NCI-H2196 (cell line): ENCODE results near the gene CLN6.

ENCODE experiments used
- DNase-seq: peaks from one replicate; lab custom pipeline; 2025; ENCODE audit not compliant: unreplicated experiment; lab: John Stamatoyannopoulos, UW

CLN6 gene

DNA sequence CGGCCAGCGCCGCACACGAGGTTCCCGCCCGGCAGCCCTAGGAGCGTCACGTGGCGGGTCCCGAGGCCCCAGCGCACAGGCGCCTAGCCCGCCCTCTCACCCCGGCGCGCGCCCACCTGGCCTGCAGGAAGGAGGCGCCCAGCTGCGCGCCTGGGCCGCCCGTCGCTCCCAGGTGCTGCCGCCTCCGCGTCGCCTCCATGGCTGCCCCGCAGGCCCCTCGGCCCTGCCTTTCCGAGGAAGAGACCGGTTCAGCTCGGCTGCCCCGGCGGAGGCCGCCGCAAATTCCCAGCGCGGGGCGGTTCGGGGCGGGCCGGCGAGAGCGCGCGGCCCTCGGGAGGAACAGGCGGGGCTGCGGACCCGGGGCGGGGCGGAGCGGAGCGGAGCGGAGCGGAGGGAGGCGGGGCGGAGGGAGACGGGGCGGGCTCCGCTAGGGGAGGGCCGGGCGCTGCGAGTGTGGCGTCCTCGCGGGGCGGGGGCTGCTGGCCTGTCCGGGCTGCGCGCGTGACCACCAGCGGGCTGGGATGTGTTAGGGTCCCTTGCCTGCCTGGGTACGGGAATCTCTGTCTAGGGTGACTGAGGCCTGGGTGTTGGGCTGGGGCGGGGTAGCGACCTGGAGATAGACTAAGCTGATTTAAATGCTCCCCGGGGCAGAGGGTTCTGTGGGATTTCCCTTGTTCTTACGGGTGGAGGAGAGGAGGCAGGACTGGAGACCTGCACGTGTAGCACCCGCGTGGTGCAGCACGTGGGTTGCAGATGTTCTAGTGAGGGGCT is at the start of gene CLN6:
Gene CLN6, minus strand, starts transcription at position 343 of the 771 bp plus-strand sequence. Its CDS starts 144 bp downstream, at position 199.
- DNase-seq = peak; percentile 72

DNA sequence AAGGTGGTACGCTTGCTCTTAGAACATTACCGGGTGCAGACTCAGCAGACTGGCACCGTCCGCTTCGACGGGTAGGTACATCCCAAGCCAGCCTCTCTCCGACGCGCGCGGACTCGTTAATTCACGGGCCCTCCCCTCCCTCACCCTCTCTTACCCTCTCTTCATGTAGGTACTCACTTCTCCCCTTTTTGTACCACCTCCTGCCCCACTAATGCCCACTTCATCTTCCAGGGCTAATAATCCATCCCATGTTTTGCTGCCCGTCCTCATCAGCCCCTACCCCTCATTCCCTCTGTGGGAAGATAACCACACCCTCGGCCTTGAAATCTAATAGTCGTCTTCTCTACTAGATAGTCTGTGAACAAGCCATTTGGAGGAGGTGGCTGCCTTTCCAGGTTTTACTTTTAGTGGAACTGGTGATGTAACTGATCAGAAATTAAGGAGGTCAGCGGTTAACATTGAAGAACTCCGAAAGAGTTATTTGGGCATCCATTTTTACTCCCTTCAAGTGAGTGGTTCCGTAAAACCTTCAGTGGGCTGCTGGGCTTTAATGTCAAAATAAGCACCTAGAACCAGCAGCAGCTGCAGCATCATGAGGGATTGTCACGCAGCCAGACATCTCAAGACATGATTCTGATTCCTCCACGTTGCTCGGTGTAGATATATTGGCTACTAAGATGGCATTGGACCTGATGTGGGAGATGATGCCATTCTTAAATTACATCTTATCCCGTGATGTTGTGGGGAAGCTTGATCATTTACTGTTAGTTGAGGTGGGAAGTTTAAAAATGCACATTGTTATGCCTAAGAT is 49.3 kb upstream of the CLN6 start:
- no peak for DNase-seq

DNA sequence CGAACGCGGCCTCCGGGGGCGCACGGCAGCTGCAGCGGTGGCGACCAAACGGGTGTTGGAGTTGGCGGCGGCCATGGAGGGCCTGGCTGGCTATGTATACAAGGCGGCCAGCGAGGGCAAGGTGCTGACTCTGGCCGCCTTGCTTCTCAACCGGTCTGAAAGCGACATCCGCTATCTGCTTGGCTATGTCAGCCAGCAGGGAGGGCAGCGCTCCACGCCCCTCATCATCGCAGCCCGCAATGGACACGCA is 48.7 kb upstream of the CLN6 start:
- DNase-seq = no peak

DNA sequence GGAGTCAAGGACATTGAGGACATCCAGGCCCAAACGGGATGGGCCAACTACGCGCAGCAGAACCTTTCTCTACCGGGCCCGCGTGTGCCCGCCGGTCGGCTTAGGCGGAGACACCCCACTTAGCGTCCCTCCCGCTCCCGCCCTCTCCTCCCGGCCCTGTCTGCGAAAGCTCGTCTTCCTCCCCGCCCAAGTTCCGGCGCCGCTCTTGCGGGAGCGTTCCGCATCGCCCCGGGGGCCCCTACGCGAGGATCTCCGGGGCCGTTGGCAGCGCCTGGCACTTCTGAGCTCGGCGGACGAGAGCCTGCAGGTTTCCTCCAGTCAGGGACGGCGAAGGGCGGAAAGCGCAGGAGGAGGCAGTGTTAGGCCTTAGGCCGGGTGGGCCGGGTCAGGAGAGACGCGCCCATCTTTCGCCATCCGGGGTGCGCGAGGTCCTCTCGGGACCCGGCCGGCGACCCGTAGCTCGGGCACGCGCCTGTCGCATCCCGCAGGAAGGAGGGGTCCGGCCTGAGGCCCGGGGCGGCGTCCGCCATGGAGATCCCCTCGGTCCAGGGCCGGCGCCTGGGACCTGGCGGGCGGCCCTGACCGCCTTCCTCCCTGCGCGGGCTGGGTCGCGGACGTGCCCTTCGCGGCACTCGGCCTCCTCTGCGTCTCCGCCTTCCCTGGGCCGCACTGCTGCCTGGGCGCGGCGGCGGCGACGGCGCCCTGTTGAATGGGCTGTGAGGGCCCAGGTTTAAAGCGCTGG is 48.2 kb upstream of the CLN6 start, which contains the start of gene FEM1B:
Gene FEM1B, plus strand, starts transcription at position 143 of the 742 bp plus-strand sequence. CDS start 673 bp downstream, outside the sequence.
- DNase-seq = peak; percentile 73

DNA sequence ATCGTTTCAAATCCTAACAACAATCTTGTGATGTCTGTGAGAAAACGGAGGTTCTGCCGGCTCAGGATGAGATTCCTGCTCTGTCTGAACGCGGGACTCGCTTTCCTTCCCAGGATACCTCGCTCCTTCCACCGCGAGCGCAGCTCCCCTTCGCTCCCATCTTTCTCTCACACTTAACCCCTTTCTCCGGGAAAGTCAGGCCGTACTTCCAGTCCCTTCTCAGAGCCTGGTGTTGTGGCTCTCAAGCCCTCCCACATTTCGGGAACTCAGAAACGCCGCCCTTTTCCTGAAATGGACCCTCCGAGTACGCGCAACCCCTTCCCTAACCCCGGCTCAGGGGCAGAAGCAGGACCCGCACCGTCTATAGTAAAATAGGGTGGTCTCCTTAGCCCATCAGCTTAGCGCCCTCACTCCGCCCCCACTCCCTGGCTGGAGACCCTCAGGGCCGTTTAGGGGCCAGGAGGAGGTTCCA is 47.6 kb upstream of the CLN6 start:
- DNase-seq = peak; percentile 31

DNA sequence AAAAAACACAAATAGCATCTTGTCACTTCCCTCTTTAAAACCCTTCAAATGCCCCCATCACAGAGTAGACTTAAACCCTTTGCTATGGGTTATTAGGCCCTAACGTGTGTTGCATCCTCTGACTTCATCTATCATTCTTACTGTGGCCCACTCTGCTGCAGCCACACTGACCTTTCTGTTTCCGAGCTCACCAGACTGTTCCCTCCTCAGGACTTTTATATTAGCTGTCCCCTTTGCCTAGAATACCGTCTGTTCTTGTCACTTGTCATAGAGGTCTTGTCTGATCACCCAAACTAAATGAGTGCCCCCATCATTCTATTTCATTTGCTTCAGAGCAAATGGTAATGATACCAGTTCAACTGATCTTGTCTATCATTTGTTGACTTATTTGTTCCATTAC is 47.1 kb upstream of the CLN6 start:
- no peak for DNase-seq

DNA sequence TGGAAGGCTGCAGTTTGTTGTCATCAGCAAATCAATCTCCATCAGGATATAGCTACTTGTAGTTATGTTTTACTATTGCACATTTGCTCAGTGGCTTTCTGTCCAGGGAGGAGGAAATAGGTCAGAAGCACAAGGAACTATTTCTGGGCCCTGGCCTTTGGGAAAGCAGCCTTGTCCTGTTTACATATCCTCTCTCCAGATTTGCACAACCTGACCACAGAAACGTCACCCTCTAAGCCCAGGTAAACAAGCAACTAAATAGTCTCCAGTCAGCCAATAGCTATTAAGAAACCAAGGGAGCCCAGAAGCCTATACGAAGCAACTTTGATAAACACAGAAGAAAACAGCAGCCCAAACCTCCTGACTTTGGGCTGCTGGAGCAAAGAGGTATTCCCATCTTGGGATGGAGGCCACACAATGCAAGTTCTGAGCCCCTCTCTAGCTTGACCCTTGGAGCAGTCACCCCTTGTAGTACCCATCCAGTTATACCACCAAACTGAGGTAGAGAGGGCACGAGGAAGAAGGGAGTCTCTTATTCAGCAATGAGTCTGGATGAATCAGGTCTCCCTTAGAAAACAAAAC is 45.7 kb upstream of the CLN6 start:
- peak; percentile 5 for DNase-seq

DNA sequence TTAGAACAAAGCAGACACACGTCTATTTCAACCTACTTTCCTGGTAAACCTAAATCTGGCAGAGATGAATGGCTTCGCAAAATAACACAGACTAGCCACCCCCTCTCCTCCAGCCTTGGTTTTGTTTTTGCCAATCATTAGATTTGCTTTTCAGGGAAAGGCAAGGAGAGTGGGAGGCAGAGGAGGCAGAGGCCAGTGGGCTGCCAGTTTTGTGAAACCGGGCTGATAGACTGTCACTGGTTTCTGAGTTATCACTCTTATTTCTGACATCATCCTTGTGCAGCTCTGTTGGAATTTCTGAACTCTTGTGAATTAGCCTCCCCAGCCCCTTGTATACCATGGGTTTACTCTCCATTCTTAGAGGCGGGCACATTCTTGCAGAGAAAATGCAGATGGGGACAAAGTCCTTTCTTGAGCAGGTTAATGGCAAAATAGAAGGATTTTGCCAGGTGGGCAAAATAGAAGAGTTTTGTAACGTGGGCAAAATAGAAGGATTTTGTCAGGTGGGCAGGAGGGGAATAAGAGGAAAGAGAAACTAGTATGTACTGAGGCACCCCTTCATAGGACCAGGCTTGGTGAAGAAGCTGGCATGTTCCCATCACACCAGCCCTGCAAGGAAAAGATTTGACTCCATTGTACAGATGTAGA is 44.8 kb upstream of the CLN6 start:
- no peak for DNase-seq

DNA sequence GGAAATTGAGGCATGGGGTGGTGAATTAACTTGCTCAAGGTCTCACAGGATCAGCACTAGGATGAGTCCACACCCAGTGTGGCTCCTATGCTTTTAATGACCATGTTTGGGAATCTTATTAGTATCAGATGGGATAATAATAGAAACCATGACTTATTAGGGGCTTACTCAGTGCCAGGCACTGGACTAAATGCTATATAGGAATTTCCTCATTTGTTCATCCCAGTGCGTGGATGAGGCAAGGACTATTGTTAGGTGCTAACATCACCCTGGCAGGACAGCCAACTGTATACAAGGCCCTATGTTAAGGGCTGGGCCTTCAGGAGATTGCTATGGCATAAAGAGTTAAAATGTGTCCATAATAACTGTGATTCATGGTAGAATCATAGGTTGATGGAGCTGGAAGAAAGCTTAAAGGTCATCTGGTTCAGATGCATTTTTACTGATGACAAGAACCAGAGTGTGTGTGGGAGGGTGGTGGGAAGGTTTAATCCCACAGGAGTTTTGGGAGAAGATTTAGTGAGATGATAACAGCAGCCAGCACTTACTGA is 43.3 kb upstream of the CLN6 start:
- no peak for DNase-seq

DNA sequence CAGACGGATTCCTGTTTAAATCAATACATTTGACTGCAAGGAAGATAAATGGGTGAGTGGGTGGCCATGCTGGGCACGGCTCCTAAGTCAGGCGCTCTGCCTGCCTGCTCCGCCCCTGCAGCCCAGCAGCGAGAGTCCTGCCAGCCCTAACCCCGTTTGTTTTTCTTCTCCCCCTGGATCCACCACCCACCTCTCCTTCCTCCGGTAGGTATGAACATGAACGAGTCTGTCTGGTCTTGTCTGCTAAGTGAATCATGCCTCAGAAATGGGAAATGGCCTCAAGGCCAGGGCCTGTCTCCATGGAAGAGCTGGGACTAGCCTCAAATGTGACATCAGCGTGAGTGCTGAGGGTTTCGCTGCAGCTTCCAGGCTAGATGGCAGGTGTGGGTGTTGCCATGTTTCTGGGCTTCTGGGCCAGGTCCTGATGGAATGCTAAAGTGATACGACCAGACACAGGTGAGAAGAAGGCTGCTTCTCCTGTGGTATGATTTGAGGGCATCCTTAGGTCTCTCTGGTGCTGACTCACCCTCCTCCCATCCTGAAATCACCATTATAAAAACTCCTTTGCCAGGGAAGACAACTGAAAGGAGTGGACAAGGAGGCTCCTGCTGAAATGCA is 42.4 kb upstream of the CLN6 start:
- no peak for DNase-seq

DNA sequence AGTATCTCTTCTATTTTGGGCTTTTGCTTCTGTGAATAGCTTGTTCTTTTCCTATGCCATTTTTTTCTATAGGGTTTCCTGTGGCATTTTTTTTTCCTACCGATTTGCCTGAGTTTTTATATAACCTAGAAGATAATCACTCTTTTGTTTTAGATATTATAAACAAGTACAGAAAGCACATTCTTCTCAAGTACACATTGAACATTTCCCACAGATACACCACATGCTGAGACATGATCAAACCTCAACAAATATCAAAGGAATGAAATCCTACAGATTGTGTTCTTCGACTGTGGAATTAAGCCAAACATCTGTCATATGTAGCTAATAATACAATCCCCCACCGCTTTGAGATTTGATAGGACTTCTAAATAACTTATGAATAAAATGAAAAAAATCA is 38.9 kb upstream of the CLN6 start:
- DNase-seq = no peak

DNA sequence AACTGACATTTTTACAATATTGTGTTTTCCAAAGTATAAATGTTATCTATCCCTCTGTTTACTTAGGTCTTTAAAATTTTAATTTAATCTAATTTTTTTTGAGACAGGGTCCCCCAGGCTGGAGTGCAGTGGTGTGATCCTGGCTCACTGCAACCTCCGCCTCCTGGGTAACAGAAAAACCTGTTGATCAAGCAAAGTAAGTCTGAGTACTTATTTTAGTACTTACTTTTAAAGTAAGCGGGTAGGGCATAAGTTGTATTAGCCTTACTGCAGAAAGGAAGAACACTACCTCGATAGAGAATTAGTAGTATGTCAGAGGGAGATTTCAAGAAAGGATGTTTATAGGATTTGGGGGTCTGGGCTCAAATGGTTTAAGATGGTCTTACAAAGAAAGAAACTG is 36.1 kb upstream of the CLN6 start:
- no peak for DNase-seq

DNA sequence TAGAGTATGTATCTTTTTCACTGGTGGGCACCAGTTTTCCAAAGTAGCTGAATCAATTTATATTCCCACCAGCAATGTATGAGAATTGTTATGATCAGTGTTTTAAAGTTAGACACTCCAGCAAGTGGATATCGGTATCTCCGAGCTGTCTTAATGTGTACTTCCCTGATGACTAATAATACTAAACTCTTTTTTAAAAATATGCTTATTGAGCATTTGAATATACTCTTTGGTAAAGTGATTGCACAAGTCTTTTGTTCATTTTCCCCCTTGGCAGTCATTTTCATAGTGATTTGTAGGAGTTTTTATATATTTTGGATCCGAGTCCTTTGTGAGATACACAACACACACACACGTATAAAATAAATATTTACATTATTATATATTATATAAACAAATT is 35.6 kb upstream of the CLN6 start:
- no peak for DNase-seq

DNA sequence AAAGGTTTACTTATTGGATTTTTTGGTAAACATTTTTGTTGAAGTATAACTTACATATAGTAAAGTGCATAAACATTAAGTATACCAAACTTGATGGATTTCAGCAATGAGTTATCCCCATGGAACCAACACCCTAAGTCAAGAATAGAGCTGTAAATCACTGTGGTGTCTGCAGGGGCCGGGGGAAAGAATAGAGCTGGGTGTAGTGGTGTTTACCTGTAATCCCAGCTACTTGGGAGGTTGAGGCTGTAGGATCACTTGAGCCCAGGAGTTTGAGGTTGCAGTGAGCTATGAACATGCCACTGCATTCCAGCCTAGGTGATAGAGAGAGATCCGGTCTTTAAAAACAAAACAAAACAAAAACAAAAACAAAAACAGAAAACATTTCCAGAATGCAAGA is 34.8 kb upstream of the CLN6 start:
- no peak for DNase-seq

DNA sequence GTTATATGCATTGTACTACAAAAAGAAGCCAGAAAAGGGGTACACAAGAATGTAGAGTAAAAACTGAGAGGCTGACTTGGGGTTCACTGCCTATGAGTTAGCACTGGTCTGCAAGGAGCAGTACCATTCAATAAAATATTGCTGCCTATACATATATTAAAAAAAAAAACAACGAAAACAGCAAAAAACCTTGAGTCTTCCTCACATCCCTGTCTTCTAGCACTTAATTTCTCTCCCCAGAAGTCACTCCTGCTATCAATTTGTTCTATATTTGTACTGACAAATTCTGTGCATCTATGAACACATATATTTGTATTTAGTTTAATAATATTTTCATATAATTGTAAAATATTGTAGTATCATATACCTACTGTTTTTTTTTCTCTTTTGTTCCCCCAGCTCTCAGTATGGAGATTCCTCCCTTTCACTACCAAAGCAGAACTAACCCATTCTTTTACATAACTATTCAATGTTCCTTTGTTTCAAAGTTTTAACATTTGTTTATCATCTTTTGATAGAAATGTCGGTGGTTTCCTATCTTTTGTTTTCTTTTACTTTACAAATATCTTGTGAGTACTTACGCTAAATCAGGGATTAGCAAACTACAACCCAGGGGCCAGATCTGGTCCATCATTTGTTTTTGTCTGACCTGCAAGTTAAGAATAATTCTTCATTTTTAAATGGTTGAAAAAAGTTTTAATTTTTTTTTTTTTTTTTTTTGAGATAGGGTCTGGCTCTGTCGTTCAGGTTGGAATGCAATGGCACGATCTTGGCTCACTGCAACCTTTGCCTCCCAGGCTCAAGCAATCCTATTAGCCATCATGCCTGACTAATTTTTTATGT is 33.2 kb upstream of the CLN6 start:
- DNase-seq = no peak

DNA sequence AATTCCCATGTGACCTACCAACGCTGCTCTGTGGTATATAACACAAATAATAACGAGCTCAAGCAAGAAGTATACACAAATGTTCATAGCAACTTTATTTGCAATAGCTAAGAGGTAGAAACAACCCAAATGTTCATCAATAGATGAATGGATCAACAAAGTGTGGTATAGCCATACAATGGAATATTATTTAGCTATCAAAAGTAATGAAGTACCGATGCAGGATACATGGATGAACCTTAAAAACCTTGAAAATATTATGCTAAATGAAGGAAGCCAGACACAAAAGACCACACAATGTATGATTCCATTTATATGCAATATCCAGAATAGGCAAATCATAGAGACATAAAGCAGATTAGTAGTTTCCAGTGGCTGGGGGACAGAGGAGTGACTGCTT is 32.5 kb upstream of the CLN6 start:
- no peak for DNase-seq

DNA sequence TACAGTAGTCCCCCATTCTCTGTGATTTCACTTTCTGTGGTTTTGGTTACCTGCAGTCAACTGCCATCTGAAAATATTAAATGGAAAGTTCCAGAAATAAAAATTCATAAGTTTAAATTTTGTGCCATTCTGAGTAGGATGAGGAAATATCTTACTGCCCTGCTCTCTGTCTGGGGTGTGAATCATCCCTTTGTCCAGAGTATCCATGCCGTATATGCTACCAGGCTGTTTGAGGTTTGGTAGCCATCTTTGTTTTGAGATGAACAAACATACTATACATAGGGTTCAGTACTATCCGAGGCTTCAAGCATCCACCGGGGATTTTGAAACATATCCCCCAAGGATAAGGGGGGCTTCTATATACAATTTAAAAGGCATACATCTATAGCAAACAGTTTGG is 31.7 kb upstream of the CLN6 start:
- DNase-seq = no peak

DNA sequence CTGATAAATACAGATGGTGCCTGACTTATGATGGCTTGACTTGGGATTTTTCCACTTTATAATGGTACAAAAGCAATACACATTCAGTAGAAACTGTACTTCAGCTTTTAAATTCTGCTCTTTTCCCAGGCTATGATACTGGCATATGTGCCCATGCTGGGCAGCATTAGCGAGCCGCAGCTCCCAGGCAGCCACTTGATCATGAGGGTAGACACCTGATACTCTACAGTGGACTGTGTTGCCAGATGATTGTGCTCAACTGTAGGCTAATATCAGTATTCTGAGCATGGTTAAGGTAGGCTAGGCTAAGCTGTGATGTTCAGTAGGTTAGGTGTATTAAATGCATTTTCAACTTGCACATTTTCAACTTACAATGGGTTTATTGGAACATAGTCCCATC is 30.4 kb upstream of the CLN6 start:
- DNase-seq = no peak

DNA sequence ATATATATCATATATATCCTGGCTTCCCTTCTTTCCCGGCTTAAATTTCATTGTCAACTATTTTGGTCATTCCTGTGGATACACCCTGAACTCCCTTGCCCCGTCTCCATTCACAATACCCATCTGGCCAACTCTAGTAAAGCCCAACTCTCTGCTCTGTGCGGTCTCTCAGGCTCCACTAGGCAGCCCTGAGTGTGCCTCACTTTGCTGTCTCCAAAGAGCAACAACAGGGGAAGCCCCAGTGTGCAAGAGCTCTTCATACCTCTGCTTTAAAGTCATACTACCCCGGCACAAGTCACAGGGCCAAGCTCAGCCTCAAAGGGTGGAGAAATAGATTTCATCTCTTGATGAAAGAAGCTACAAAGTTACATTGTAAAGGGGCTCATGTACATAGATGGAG is 29.2 kb upstream of the CLN6 start:
- no peak for DNase-seq
